Peyer's patch (tissue), 4 donors: ENCODE measurements around the gene P2RY13. TPM values are rescaled to one million over a fixed set of nuclear protein-coding genes. Genes with fewer than 3 reads are reported as not detected.

Experiments
- DNase-seq, 3 donors: peaks; one replicate each; pipeline ENCODE4 v3.0.0-alpha.2; 2017 to 2019
- H3K27ac ChIP-seq, 4 donors: fragments of 200-600 bp; sonication (generic); one replicate each; pipeline ENCODE4 v1.5.1; 2016 to 2019
- H3K27me3 ChIP-seq, 2 donors: fragments of 200-600 bp; sonication (generic); one replicate each; pipeline ENCODE4 v1.5.1; 2019
- H3K36me3 ChIP-seq, 3 donors: fragments of 200-600 bp; sonication (generic); one replicate each; pipeline ENCODE4 v1.5.1; 2016 to 2019
- H3K4me1 ChIP-seq, 4 donors: fragments of 200-600 bp; sonication (generic); one replicate each; pipeline ENCODE4 v1.5.1; 2016 to 2019
- H3K4me3 ChIP-seq, 4 donors: fragments of 200-600 bp; sonication (generic); 1 replicate in 3 of 4; 2 replicates in 1 of 4; pipeline ENCODE4 v1.5.1; 2016 to 2019; ENCODE audit warnings: mild to moderate bottlenecking in 1 of 4
- H3K9me3 ChIP-seq, 4 donors: fragments of 200-600 bp; sonication (generic); one replicate each; pipeline ENCODE4 v1.5.1; 2016 to 2019; ENCODE audit warnings: mild to moderate bottlenecking in 1 of 4
- POLR2A ChIP-seq, 2 donors: fragments of 450-650 bp; IDR thresholded peaks; one replicate each; pipeline ENCODE4 v1.5.1; 2017; ENCODE audit warnings: antibody characterized with exemption in 2 of 2, mild to moderate bottlenecking in 2 of 2, moderate library complexity in 2 of 2
- total RNA-seq, 4 donors: library from RNA; depleted of rRNA; stranded (reverse); fragments of >200 nt; gene quantifications; one replicate each; pipeline ENCODE4 v1.1.0, GENCODE V29; 2016
- TF ChIP-seq, protein P1 (sequence below), 6 experiments: fragments of 450-650 bp in 4 of 6; fragments of 200-600 bp in 2 of 6; sonication (generic) in 1 of 6; IDR thresholded peaks; one replicate each; pipeline ENCODE4 v1.5.1; 2017 to 2019; ENCODE audit warnings: antibody characterized with exemption in 6 of 6, mild to moderate bottlenecking in 3 of 6, moderate library complexity in 1 of 6

Gene P2RY13
- total RNA-seq, 4 donors from 2014 or later = 0.67 to 1.7 TPM; not detected in 2

DNA sequence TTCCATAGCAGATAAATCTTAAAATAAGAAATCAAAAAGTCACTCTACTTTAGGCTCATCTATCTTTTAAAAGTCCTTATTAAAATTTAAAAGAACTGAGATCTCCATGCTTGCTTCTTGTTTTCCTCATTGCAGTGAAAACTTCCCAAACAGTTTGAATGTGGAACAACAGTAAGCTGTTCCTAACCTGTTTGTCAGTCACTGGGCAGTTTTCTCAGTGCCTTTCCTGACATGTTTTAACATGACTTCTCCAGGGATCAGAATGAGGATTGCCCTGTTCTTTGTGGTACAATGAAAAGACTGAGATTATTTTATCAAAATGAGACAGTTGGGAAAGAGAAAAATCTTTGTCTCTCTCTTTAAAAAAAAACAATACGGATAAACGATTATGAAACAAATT, 13.5 kb downstream of the P2RY13 start:
- H3K27me3 ChIP-seq = no peaks in the 10 kb centered on the region
- DNase-seq = no peak
- H3K27ac ChIP-seq = no peak overlapping the region
- no peaks in the 10 kb centered on the region for H3K9me3 ChIP-seq
- no peak overlapping the region for H3K4me3 ChIP-seq
- TF ChIP-seq, protein P1, sequence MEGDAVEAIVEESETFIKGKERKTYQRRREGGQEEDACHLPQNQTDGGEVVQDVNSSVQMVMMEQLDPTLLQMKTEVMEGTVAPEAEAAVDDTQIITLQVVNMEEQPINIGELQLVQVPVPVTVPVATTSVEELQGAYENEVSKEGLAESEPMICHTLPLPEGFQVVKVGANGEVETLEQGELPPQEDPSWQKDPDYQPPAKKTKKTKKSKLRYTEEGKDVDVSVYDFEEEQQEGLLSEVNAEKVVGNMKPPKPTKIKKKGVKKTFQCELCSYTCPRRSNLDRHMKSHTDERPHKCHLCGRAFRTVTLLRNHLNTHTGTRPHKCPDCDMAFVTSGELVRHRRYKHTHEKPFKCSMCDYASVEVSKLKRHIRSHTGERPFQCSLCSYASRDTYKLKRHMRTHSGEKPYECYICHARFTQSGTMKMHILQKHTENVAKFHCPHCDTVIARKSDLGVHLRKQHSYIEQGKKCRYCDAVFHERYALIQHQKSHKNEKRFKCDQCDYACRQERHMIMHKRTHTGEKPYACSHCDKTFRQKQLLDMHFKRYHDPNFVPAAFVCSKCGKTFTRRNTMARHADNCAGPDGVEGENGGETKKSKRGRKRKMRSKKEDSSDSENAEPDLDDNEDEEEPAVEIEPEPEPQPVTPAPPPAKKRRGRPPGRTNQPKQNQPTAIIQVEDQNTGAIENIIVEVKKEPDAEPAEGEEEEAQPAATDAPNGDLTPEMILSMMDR (IDR thresholded peaks at IDR 0.05) = no peak
- TF ChIP-seq POLR2A (IDR thresholded peaks at IDR 0.05) = no peak
- H3K36me3 ChIP-seq = no peaks in the 10 kb centered on the region
- H3K4me1 ChIP-seq = no peaks in the 10 kb centered on the region

DNA sequence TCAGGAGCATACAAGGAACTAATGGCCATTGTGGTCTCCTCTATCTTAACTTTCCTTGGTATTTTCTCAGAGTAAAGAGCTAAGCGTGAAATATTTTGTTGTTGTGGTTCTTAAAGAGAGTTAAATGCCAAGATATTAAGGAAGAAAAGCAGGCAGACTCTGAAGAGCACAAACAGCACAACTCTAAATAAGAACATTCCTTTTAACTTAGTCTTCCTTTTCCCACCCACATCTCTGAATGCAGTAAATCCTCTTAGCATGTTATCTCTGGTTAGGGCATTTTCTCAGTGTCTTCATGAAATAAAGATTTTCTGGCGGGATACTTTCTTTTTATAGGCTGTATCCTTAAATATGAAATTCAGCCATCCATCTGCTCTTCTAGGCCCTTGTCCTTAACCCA, 14.2 kb downstream of the P2RY13 start:
- no peaks in the 10 kb centered on the region for H3K36me3 ChIP-seq
- H3K4me3 ChIP-seq = no peak overlapping the region
- H3K27me3 ChIP-seq = no peaks in the 10 kb centered on the region
- no peak overlapping the region for H3K27ac ChIP-seq
- no peaks in the 10 kb centered on the region for H3K4me1 ChIP-seq
- no peak for DNase-seq
- TF ChIP-seq, protein P1 (IDR thresholded peaks at IDR 0.05) = no peak
- TF ChIP-seq POLR2A (IDR thresholded peaks at IDR 0.05) = no peak
- H3K9me3 ChIP-seq = no peaks in the 10 kb centered on the region

DNA sequence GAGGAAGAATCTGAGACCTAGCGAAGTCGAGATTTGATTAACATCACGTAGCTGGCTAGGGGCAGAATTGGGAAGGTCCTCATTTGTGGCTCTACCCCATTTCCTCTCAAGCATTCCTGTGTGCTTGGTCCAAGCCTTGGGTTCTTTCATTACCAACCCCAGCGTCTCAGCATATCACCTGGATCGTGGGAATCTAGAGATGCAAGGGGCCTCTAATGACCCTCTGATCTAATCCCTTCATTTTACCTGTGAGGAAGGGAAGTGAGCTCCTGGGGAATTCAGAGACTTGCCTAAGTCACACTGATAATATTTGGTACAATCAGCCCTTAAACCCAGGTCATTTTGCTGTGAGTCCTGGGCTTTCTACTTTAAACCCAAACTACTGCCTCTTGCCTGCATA, 14.8 kb downstream of the P2RY13 start:
- TF ChIP-seq POLR2A (IDR thresholded peaks at IDR 0.05) = no peak
- TF ChIP-seq, protein P1 (IDR thresholded peaks at IDR 0.05) = no peak
- Histone ChIP-seq H3K9me3 (no peaks in the 10 kb centered on the region), H3K27me3 (no peaks in the 10 kb centered on the region)

DNA sequence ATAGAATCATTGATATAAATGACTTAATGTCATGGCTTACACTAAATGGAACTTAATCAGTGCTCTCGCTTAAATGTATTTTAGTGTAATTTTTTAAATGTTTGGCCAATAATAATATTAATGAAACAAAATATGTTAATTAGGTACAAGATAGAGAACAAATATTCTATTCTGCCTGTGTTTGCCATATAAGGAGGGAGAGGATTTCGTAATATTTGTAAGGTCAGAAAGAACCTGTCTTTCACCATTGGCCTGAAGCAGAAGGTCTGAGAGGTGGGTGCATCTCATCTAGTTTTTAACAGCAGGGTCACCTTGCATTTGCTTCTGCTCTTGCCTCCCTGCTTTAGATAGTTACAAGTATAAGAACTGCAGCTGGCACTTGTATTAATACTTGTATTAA, 15.2 kb downstream of the P2RY13 start:
- Histone ChIP-seq H3K9me3 (no peaks in the 10 kb centered on the region), H3K36me3 (no peaks in the 10 kb centered on the region), H3K27ac (no peak overlapping the region), H3K27me3 (no peaks in the 10 kb centered on the region), H3K4me1 (no peaks in the 10 kb centered on the region), H3K4me3 (no peak overlapping the region)
- TF ChIP-seq POLR2A (IDR thresholded peaks at IDR 0.05) = no peak
- TF ChIP-seq, protein P1 (IDR thresholded peaks at IDR 0.05) = no peak
- DNase-seq = no peak

More for the DNA sequence above, 14.8 kb downstream of the P2RY13 start:
- Histone ChIP-seq H3K36me3 (no peaks in the 10 kb centered on the region), H3K27ac (no peak overlapping the region), H3K4me1 (no peaks in the 10 kb centered on the region), H3K4me3 (no peak overlapping the region)
- DNase-seq = no peak

DNA sequence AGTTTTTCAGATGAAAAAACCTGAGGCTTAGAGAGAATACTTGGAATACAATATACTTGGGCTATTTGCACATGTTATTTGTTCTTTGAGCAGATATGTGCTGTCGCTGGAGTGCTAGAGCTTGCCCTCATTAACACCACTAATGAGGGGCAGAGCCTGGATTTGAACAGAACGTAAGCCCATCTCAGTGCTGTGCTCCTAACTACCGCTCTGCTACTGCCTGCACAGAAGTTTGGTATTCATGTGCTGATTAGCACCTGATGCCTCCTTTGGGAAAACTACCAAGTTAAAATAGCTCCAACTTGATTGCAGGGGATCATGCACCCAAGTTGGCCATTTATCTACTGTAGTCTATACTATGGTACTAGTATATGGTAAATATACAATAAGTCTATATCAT, 16.4 kb downstream of the P2RY13 start:
- no peaks in the 10 kb centered on the region for H3K9me3 ChIP-seq
- H3K27ac ChIP-seq = no peak overlapping the region
- no peaks in the 10 kb centered on the region for H3K4me1 ChIP-seq
- H3K36me3 ChIP-seq = no peaks in the 10 kb centered on the region
- H3K27me3 ChIP-seq = no peaks in the 10 kb centered on the region
- DNase-seq = no peak
- no peak overlapping the region for H3K4me3 ChIP-seq
- TF ChIP-seq POLR2A (IDR thresholded peaks at IDR 0.05) = no peak
- TF ChIP-seq, protein P1 (IDR thresholded peaks at IDR 0.05) = no peak

DNA sequence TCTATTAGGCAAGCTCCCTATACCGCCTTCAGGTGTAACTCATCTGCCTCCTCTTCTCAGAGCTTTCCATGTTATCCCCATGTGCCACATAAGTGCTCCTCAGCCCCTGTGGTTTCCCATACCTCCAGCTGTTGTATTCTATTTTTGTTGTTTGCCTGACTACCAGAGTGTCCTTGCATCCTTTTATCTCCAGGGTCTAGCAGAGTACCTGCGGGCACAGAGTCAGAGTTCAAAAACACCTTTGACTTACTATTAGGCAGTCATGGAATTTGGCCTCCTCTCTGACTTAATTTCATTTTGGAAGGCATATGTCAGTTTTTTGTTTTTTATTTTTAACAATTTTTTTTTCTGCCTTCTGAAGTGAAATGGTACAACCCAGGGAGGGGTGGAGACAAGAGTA, 19.8 kb downstream of the P2RY13 start:
- H3K27me3 ChIP-seq = no peaks in the 10 kb centered on the region
- TF ChIP-seq, protein P1 (IDR thresholded peaks at IDR 0.05) = no peak
- TF ChIP-seq POLR2A (IDR thresholded peaks at IDR 0.05) = no peak
- no peaks in the 10 kb centered on the region for H3K4me1 ChIP-seq
- no peak for DNase-seq
- no peaks in the 10 kb centered on the region for H3K36me3 ChIP-seq
- no peak overlapping the region for H3K27ac ChIP-seq
- no peak overlapping the region for H3K4me3 ChIP-seq
- H3K9me3 ChIP-seq = no peaks in the 10 kb centered on the region
